A549 (cell line): Measurements from ENCODE around the gene ARVCF. TPM values are rescaled to one million over a fixed set of nuclear protein-coding genes. Genes with fewer than 3 reads are reported as not detected.

Source experiments
- ATAC-seq, 2 experiments: fragments of 200-7000 bp in 1 of 2; fragments of >200 bp in 1 of 2; cut with Nextera tagmentation in 1 of 2; cut with Tn5 transposase in 1 of 2; 3 replicates each; pipeline versions ENCODE4 v1.8.0 to v1.9.1; 2018 to 2020; ENCODE audit warnings: mild to moderate bottlenecking in 1 of 2, moderate library complexity in 1 of 2
- CTCF ChIA-PET: fragments of 300-600 bp; sonication (Branson Sonifier 250); formaldehyde crosslinking; extraction: SDS; loops from one replicate; lab custom pipeline; 2021; ENCODE audit warnings: antibody characterized with exemption, inconsistent platforms; lab: Yijun Ruan, JAX
- POLR2A ChIA-PET: fragments of 350-600 bp; formaldehyde crosslinking; extraction: SDS; loops from one replicate; lab custom pipeline; 2021; ENCODE audit warnings: antibody characterized with exemption, inconsistent platforms; lab: Yijun Ruan, JAX
- DNase-seq, 2 experiments: peaks; one replicate each; pipeline versions ENCODE4 v3.0.0 to v3.0.0-alpha.2; 2011 to 2016; ENCODE audit warnings: low read depth in 1 of 2, low spot score in 1 of 2
- FAIRE-seq: peaks from 2 replicates; lab custom pipeline; 2011; peaks lifted over from hg19 to GRCh38; lab: Jason Lieb, UNC
- H3K27ac ChIP-seq, 2 experiments: fragments of >200 bp; sonication (Bioruptor Twin); formaldehyde crosslinking; 3 replicates each; pipeline ENCODE4 v1.5.1; 2016 to 2017
- H3K4me1 ChIP-seq: fragments of >200 bp; sonication (Bioruptor Twin); formaldehyde crosslinking; 3 replicates; pipeline ENCODE4 v1.6.1; 2016
- H3K4me2 ChIP-seq: fragments of >200 bp; sonication (Bioruptor Twin); formaldehyde crosslinking; 3 replicates; pipeline ENCODE4 v1.6.1; 2016
- H3K4me3 ChIP-seq: fragments of >200 bp; sonication (Bioruptor Twin); formaldehyde crosslinking; 3 replicates; pipeline ENCODE4 v1.5.1; 2016
- H3K9me3 ChIP-seq: fragments of >200 bp; sonication (Bioruptor Twin); formaldehyde crosslinking; 3 replicates; pipeline ENCODE4 v1.6.1; 2016
- BHLHE40 ChIP-seq: IDR thresholded peaks from 2 replicates; pipeline ENCODE4 v1.6.1; 2012; ENCODE audit warnings: low read depth, low read length, inconsistent platforms
- CBX2 ChIP-seq: fragments of 200-600 bp; sonication (generic); IDR thresholded peaks from 2 replicates; pipeline ENCODE4 v1.6.1; 2016; ENCODE audit warnings: low read depth, mild to moderate bottlenecking, borderline replicate concordance
- CHD2 ChIP-seq: fragments of 150-350 bp; IDR thresholded peaks from 2 replicates; pipeline ENCODE4 v1.6.1; 2014; ENCODE audit warnings: low read length; ENCODE audit not compliant: partially characterized antibody
- EHMT2 ChIP-seq: fragments of 200-600 bp; sonication (generic); IDR thresholded peaks from 2 replicates; pipeline ENCODE4 v1.6.1; 2016; ENCODE audit warnings: antibody characterized with exemption, low read depth, mild to moderate bottlenecking, moderate library complexity
- ESRRA ChIP-seq: fragments of 150-350 bp; IDR thresholded peaks from 2 replicates; pipeline ENCODE4 v1.6.1; 2014; ENCODE audit warnings: mild to moderate bottlenecking, low read length, borderline replicate concordance
- HES2 ChIP-seq: fragments of >200 bp; sonication (Bioruptor Twin); formaldehyde crosslinking; IDR thresholded peaks from 2 replicates; pipeline ENCODE4 v1.6.1; 2016
- HOXB5 ChIP-seq: fragments of 250-450 bp; sonication (Bioruptor Pico); IDR thresholded peaks from 2 replicates; pipeline ENCODE4 v1.5.0; 2020; ENCODE audit warnings: mild to moderate bottlenecking, moderate library complexity
- NPAS2 ChIP-seq: fragments of 250-450 bp; sonication (Bioruptor Pico); IDR thresholded peaks from 2 replicates; pipeline ENCODE4 v1.8.0; 2022; ENCODE audit warnings: mild to moderate bottlenecking, moderate library complexity, borderline replicate concordance
- NR3C1 ChIP-seq: fragments of >200 bp; sonication (Bioruptor Twin); formaldehyde crosslinking; IDR thresholded peaks from 3 replicates; pipeline ENCODE4 v1.6.1; 2017
- RARB ChIP-seq: fragments of 250-450 bp; sonication (Bioruptor Pico); IDR thresholded peaks from 2 replicates; pipeline ENCODE4 v1.8.0; 2021; ENCODE audit warnings: mild to moderate bottlenecking, moderate library complexity
- RCOR1 ChIP-seq: fragments of 150-350 bp; IDR thresholded peaks from 2 replicates; pipeline ENCODE4 v1.6.1; 2014; ENCODE audit warnings: antibody characterized with exemption, low read length, low read depth
- SMC3 ChIP-seq: fragments of >200 bp; sonication (Bioruptor Twin); formaldehyde crosslinking; IDR thresholded peaks from 3 replicates; pipeline ENCODE4 v1.6.1; 2018; ENCODE audit warnings: inconsistent platforms
- SREBF2 ChIP-seq: fragments of 450-650 bp; IDR thresholded peaks from 2 replicates; pipeline ENCODE4 v1.6.1; 2014; ENCODE audit warnings: mild to moderate bottlenecking, moderate library complexity
- USF2 ChIP-seq: fragments of 450-650 bp; IDR thresholded peaks from 2 replicates; pipeline ENCODE4 v1.6.1; 2014; ENCODE audit warnings: antibody characterized with exemption
- WGBS: methylation state at CpG from one replicate; pipeline ENCODE4 v1.1.6; 2017; ENCODE audit errors: missing lambda C conversion rate; 5-methylcytosine and 5-hydroxymethylcytosine counted together
- polyA plus RNA-seq, 4 experiments: library from polyadenylated mRNA; depleted of rRNA in 3 of 4; stranded (reverse); fragments of >200 nt; fragmentation: RNase III in 1 of 4; extraction: RNeasy Plus Mini Kit Qiagen cat#74134 plus additional on column Dnase treatment in 1 of 4; gene quantifications; 2 replicates in 3 of 4; 3 replicates in 1 of 4; pipeline ENCODE4 v1.2.3, GENCODE V29; 2011 to 2017
- TF ChIP-seq, protein P1 (sequence below): fragments of >200 bp; sonication (Bioruptor Twin); formaldehyde crosslinking; IDR thresholded peaks from 3 replicates; pipeline ENCODE4 v1.6.1; 2016
- TF ChIP-seq, protein P2 (sequence below): fragments of 200-600 bp; sonication (generic); IDR thresholded peaks from 2 replicates; pipeline ENCODE4 v1.6.1; 2016; ENCODE audit warnings: antibody characterized with exemption, mild to moderate bottlenecking, moderate library complexity
- TF ChIP-seq, protein P3 (sequence below): fragments of 250-450 bp; sonication (Bioruptor Pico); IDR thresholded peaks from 2 replicates; pipeline ENCODE4 v1.5.0; 2021; ENCODE audit warnings: mild to moderate bottlenecking, moderate library complexity, borderline replicate concordance

The ARVCF gene
- polyA plus RNA-seq, 2 of the 4 experiments (the other 2 are of a cell fraction): 0.81 to 2.1 TPM

DNA sequence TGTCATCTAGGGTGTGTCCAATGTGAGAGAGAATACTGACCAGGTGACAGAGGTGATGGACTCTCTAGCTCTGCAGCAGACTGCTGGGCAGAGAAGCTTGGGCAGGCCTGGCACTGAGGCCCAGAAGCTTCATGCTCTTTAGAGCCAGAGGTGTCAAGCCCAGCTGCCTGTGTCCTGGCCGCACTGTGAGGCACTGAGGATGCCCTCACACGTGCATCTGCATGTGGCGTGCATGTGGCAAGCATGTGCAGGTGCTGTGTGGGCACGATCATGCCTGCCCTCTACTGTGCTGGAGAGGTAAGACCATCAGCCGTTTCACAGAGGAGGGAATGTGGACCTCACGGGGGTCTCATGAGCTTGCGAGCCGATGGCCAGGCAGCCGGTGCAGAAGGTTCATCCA lies 59.2 kb downstream of the ARVCF start:
- Histone ChIP-seq H3K4me2 (no peak overlapping the region), H3K4me1 (peaks cover 11% of the 10 kb centered on the region; the same call in 1 of the 3 replicates), H3K4me3 (no peak overlapping the region), H3K27ac (no peak overlapping the region), H3K9me3 (no peaks in the 10 kb centered on the region)
- ATAC-seq (no peak), DNase-seq (no peak), FAIRE-seq (no peak)
- ChIA-PET CTCF (interaction anchor here (1.0 to 2.7 kb wide), 4 partner anchors 10 to 281 kb away, joined by 3 to 8 read pairs (median 4); no protein-coding TSS in a partner anchor), POLR2A (no interaction called here)
- TF ChIP-seq NPAS2: no peak
- TF ChIP-seq, protein P1, sequence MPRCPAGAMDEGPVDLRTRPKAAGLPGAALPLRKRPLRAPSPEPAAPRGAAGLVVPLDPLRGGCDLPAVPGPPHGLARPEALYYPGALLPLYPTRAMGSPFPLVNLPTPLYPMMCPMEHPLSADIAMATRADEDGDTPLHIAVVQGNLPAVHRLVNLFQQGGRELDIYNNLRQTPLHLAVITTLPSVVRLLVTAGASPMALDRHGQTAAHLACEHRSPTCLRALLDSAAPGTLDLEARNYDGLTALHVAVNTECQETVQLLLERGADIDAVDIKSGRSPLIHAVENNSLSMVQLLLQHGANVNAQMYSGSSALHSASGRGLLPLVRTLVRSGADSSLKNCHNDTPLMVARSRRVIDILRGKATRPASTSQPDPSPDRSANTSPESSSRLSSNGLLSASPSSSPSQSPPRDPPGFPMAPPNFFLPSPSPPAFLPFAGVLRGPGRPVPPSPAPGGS: no peak
- TF ChIP-seq USF2: no peak
- TF ChIP-seq, protein P2, sequence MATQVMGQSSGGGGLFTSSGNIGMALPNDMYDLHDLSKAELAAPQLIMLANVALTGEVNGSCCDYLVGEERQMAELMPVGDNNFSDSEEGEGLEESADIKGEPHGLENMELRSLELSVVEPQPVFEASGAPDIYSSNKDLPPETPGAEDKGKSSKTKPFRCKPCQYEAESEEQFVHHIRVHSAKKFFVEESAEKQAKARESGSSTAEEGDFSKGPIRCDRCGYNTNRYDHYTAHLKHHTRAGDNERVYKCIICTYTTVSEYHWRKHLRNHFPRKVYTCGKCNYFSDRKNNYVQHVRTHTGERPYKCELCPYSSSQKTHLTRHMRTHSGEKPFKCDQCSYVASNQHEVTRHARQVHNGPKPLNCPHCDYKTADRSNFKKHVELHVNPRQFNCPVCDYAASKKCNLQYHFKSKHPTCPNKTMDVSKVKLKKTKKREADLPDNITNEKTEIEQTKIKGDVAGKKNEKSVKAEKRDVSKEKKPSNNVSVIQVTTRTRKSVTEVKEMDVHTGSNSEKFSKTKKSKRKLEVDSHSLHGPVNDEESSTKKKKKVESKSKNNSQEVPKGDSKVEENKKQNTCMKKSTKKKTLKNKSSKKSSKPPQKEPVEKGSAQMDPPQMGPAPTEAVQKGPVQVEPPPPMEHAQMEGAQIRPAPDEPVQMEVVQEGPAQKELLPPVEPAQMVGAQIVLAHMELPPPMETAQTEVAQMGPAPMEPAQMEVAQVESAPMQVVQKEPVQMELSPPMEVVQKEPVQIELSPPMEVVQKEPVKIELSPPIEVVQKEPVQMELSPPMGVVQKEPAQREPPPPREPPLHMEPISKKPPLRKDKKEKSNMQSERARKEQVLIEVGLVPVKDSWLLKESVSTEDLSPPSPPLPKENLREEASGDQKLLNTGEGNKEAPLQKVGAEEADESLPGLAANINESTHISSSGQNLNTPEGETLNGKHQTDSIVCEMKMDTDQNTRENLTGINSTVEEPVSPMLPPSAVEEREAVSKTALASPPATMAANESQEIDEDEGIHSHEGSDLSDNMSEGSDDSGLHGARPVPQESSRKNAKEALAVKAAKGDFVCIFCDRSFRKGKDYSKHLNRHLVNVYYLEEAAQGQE: no peak
- TF ChIP-seq HOXB5 (CRISPR knock-in tag): no peak
- no peak for TF ChIP-seq CBX2
- TF ChIP-seq ESRRA: no peak
- TF ChIP-seq RARB (CRISPR knock-in tag): no peak
- TF ChIP-seq RCOR1: no peak
- TF ChIP-seq EHMT2: no peak
- TF ChIP-seq BHLHE40: no peak
- TF ChIP-seq SMC3: no peak
- 91% methylated on average over 7 of the region's 9 CpGs for WGBS

GRCh38 chr22:19955241-19956128 lies 61.1 kb downstream of the ARVCF start:
- Histone ChIP-seq H3K9me3 (no peaks in the 10 kb centered on the region), H3K27ac (no peak overlapping the region), H3K4me3 (no peak overlapping the region), H3K4me1 (peaks cover 11% of the 10 kb centered on the region; the same call in 1 of the 3 replicates), H3K4me2 (no peak overlapping the region)
- WGBS: 98% methylated on average over 6 of the region's 19 CpGs
- no peak for TF ChIP-seq HES2
- no peak for TF ChIP-seq NR3C1
- TF ChIP-seq SREBF2: no peak
- TF ChIP-seq CHD2: no peak
- TF ChIP-seq, protein P3, sequence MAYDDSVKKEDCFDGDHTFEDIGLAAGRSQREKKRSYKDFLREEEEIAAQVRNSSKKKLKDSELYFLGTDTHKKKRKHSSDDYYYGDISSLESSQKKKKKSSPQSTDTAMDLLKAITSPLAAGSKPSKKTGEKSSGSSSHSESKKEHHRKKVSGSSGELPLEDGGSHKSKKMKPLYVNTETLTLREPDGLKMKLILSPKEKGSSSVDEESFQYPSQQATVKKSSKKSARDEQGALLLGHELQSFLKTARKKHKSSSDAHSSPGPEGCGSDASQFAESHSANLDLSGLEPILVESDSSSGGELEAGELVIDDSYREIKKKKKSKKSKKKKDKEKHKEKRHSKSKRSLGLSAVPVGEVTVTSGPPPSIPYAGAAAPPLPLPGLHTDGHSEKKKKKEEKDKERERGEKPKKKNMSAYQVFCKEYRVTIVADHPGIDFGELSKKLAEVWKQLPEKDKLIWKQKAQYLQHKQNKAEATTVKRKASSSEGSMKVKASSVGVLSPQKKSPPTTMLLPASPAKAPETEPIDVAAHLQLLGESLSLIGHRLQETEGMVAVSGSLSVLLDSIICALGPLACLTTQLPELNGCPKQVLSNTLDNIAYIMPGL: no peak
- CTCF ChIA-PET: interaction anchor here (0.6 to 3.5 kb wide), 6 partner anchors 9 to 225 kb away, joined by 3 to 20 read pairs (median 8); no protein-coding TSS in a partner anchor
- DNase-seq (no peak), ATAC-seq (no peak), FAIRE-seq (no peak)
- POLR2A ChIA-PET: interaction anchor here (0.6 kb wide), 1 partner anchor 65 kb away, joined by 3 read pairs; no protein-coding TSS in a partner anchor
